H1 (cell line): Measurements from ENCODE around the gene UGT1A7. TPM values are rescaled to one million over a fixed set of nuclear protein-coding genes. Genes with fewer than 3 reads are reported as not detected.
A peak's percentile ranks its signal among the peaks of the same experiment; 100 is the strongest.

Experiments used
- CTCF ChIA-PET: fragments of 300-600 bp; sonication (Branson Sonifier 250); formaldehyde crosslinking; loops from one replicate; lab custom pipeline; 2021; ENCODE audit not compliant: partially characterized antibody; lab: Charles Lee
- POLR2A ChIA-PET: fragments of 300-600 bp; sonication (Branson Sonifier 250); formaldehyde crosslinking; loops from one replicate; lab custom pipeline; 2021; ENCODE audit warnings: inconsistent platforms; ENCODE audit not compliant: partially characterized antibody; lab: Charles Lee
- DNase-seq, 2 experiments: peaks; one replicate each; pipeline versions ENCODE4 v3.0.0 to v3.0.0-alpha.2; 2010 to 2022; ENCODE audit warnings: low spot score in 2 of 2, low read depth in 1 of 2, mixed read lengths in 1 of 2
- FAIRE-seq: peaks from 2 replicates; lab custom pipeline; 2011; peaks lifted over from hg19 to GRCh38; lab: Jason Lieb, UNC
- H2AFZ ChIP-seq: 2 replicates; pipeline ENCODE4 v1.8.1; 2012; ENCODE audit warnings: low read length, inconsistent platforms
- H2AK5ac ChIP-seq: 2 replicates; pipeline ENCODE4 v1.6.1; 2013; ENCODE audit warnings: low read depth, low read length
- H2BK120ac ChIP-seq: replicated peaks from 2 replicates; pipeline ENCODE3; 2013; ENCODE audit warnings: low read depth, low read length, inconsistent platforms
- H2BK12ac ChIP-seq: 2 replicates; pipeline ENCODE4 v1.6.1; 2013; ENCODE audit warnings: low read depth, low read length
- H2BK15ac ChIP-seq: 2 replicates; pipeline ENCODE4 v1.6.1; 2013; ENCODE audit warnings: low read length
- H2BK20ac ChIP-seq: 2 replicates; pipeline ENCODE4 v1.6.1; 2013; ENCODE audit warnings: low read length
- H2BK5ac ChIP-seq: 2 replicates; pipeline ENCODE4 v1.6.1; 2013; ENCODE audit warnings: low read depth, low read length
- H3K14ac ChIP-seq: 2 replicates; pipeline ENCODE4 v1.6.1; 2013; ENCODE audit warnings: inconsistent platforms; ENCODE audit not compliant: insufficient read length
- H3K18ac ChIP-seq: 2 replicates; pipeline ENCODE4 v1.6.1; 2013; ENCODE audit warnings: low read length; ENCODE audit errors: extremely low read depth
- H3K23ac ChIP-seq: 2 replicates; pipeline ENCODE4 v1.6.1; 2013; ENCODE audit warnings: inconsistent platforms; ENCODE audit not compliant: insufficient read length
- H3K23me2 ChIP-seq: 2 replicates; pipeline ENCODE4 v1.6.1; 2013; ENCODE audit warnings: low read depth, low read length
- H3K27ac ChIP-seq: 2 replicates; pipeline ENCODE4 v1.6.1; 2011; ENCODE audit warnings: low read depth, low read length, inconsistent platforms
- H3K27me3 ChIP-seq, 4 experiments: replicated peaks in 1 of 4; 1 replicate in 1 of 4; 2 replicates in 3 of 4; pipeline versions ENCODE4 v1.6.1 to v1.8.1; 2011 to 2013; ENCODE audit warnings: low read length in 3 of 4, mild to moderate bottlenecking in 3 of 4, inconsistent platforms in 2 of 4, mixed read lengths in 2 of 4, moderate library complexity in 1 of 4; ENCODE audit not compliant: control insufficient read depth in 3 of 4, insufficient read depth in 3 of 4; ENCODE audit errors: extremely low read depth in 1 of 4
- H3K36me3 ChIP-seq, 4 experiments: 2 replicates each; pipeline versions ENCODE4 v1.6.1 to v1.8.1; 2011 to 2013; ENCODE audit warnings: mild to moderate bottlenecking in 4 of 4, low read length in 3 of 4, moderate library complexity in 2 of 4, control low read depth in 1 of 4, inconsistent platforms in 1 of 4; ENCODE audit not compliant: insufficient read depth in 4 of 4, control insufficient read depth in 2 of 4
- H3K4ac ChIP-seq: replicated peaks from 2 replicates; pipeline ENCODE3; 2013; ENCODE audit warnings: low read length, low read depth, mixed read lengths, inconsistent platforms; ENCODE audit not compliant: insufficient read length
- H3K4me1 ChIP-seq, 4 experiments: replicated peaks in 1 of 4; 1 replicate in 1 of 4; 2 replicates in 3 of 4; pipeline versions ENCODE4 v1.6.1 to v1.8.1; 2011 to 2013; ENCODE audit warnings: low read length in 3 of 4, inconsistent platforms in 2 of 4, mixed read lengths in 1 of 4; ENCODE audit not compliant: insufficient read depth in 4 of 4, control insufficient read depth in 3 of 4
- H3K4me2 ChIP-seq, 2 experiments: 2 replicates each; pipeline versions ENCODE4 v1.6.1 to v1.8.1; 2011 to 2013; ENCODE audit warnings: low read depth in 2 of 2, low read length in 2 of 2, control low read depth in 1 of 2, inconsistent platforms in 1 of 2, mild to moderate bottlenecking in 1 of 2; ENCODE audit not compliant: insufficient read depth in 1 of 2
- H3K4me3 ChIP-seq, 4 experiments: fragments of 200-600, 300-600 bp in 1 of 4; sonication (generic), shearing (Covaris generic), sonication (Bioruptor Twin) in 1 of 4; 2 replicates each; pipeline versions ENCODE4 v1.5.1 to v1.8.1; 2011 to 2016; ENCODE audit warnings: low read length in 4 of 4, low read depth in 3 of 4, control low read depth in 2 of 4, inconsistent platforms in 2 of 4, mild to moderate bottlenecking in 2 of 4, mixed read lengths in 1 of 4, moderate library complexity in 1 of 4; ENCODE audit not compliant: insufficient read depth in 2 of 4; ENCODE audit errors: extremely low read depth in 1 of 4
- H3K56ac ChIP-seq: replicated peaks from 2 replicates; pipeline ENCODE3; 2013; ENCODE audit warnings: low read depth, mild to moderate bottlenecking, mixed read lengths, low read length, inconsistent platforms; ENCODE audit not compliant: insufficient read length
- H3K79me1 ChIP-seq: 2 replicates; pipeline ENCODE4 v1.6.1; 2013; ENCODE audit warnings: low read depth, low read length, control low read depth
- H3K79me2 ChIP-seq, 2 experiments: 2 replicates each; pipeline versions ENCODE4 v1.6.1 to v1.8.1; 2012 to 2013; ENCODE audit warnings: low read length in 2 of 2, mild to moderate bottlenecking in 2 of 2, inconsistent platforms in 1 of 2; ENCODE audit not compliant: insufficient read depth in 2 of 2, control insufficient read depth in 1 of 2
- H3K9ac ChIP-seq, 4 experiments: replicated peaks in 1 of 4; 1 replicate in 1 of 4; 2 replicates in 3 of 4; pipeline versions ENCODE4 v1.6.1 to v1.8.1; 2011 to 2013; ENCODE audit warnings: low read depth in 3 of 4, low read length in 3 of 4, control low read depth in 2 of 4, mild to moderate bottlenecking in 2 of 4, moderate library complexity in 2 of 4, inconsistent platforms in 1 of 4; ENCODE audit errors: extremely low read depth in 1 of 4
- H3K9me3 ChIP-seq, 2 experiments: 2 replicates each; pipeline versions ENCODE4 v1.6.1 to v1.8.1; 2012 to 2013; ENCODE audit warnings: mild to moderate bottlenecking in 2 of 2, moderate library complexity in 2 of 2, control low read depth in 1 of 2, inconsistent platforms in 1 of 2, low read depth in 1 of 2, low read length in 1 of 2, mixed read lengths in 1 of 2; ENCODE audit not compliant: insufficient read depth in 2 of 2
- H4K20me1 ChIP-seq, 2 experiments: replicated peaks in 1 of 2; 2 replicates each; pipeline versions ENCODE3 to v1.8.1; 2011 to 2013; ENCODE audit warnings: inconsistent platforms in 2 of 2, low read length in 2 of 2, mild to moderate bottlenecking in 1 of 2; ENCODE audit not compliant: insufficient read depth in 2 of 2, control insufficient read depth in 1 of 2
- H4K5ac ChIP-seq: 2 replicates; pipeline ENCODE4 v1.6.1; 2013; ENCODE audit warnings: low read length, low read depth, mixed read lengths, inconsistent platforms; ENCODE audit not compliant: insufficient read length
- H4K8ac ChIP-seq: 2 replicates; pipeline ENCODE4 v1.8.0; 2013; ENCODE audit warnings: mild to moderate bottlenecking, moderate library complexity, low read length, inconsistent platforms; ENCODE audit not compliant: insufficient read depth; ENCODE audit errors: extremely low read depth
- H4K91ac ChIP-seq: replicated peaks from 2 replicates; pipeline ENCODE3; 2013; ENCODE audit warnings: low read length, mixed read lengths, inconsistent platforms; ENCODE audit not compliant: insufficient read length
- ASH2L ChIP-seq: fragments of 200-600, 300-600 bp; sonication (generic); IDR thresholded peaks from one replicate; pipeline ENCODE4 v1.7.1; 2017; ENCODE audit warnings: low read length
- EP300 ChIP-seq, 2 experiments: IDR thresholded peaks; 1 replicate in 1 of 2; 2 replicates in 1 of 2; pipeline ENCODE4 v1.6.1; 2011 to 2012; ENCODE audit warnings: low read depth in 2 of 2, low read length in 2 of 2, mild to moderate bottlenecking in 2 of 2, borderline replicate concordance in 1 of 2, inconsistent platforms in 1 of 2, moderate library complexity in 1 of 2
- JUN ChIP-seq: IDR thresholded peaks from 2 replicates; pipeline ENCODE4 v1.6.1; 2011; ENCODE audit warnings: low read depth, mild to moderate bottlenecking, improper control_type of control experiment, low read length
- RAD21 ChIP-seq, 2 experiments: IDR thresholded peaks in 1 of 2; conservative IDR thresholded peaks in 1 of 2; 2 replicates each; pipeline ENCODE4 v1.6.1; 2011; ENCODE audit warnings: low read depth in 2 of 2, low read length in 2 of 2, improper control_type of control experiment in 1 of 2, inconsistent platforms in 1 of 2, mild to moderate bottlenecking in 1 of 2, moderate library complexity in 1 of 2
- SP2 ChIP-seq: IDR thresholded peaks from 2 replicates; pipeline ENCODE4 v1.6.1; 2012; ENCODE audit warnings: mild to moderate bottlenecking, low read length, inconsistent platforms
- TAF1 ChIP-seq: IDR thresholded peaks from 2 replicates; pipeline ENCODE4 v1.6.1; 2011; ENCODE audit warnings: mild to moderate bottlenecking, low read depth, low read length
- ZNF274 ChIP-seq: IDR thresholded peaks from 2 replicates; pipeline ENCODE4 v1.7.0; 2012; ENCODE audit warnings: low read length, borderline replicate concordance; ENCODE audit errors: extremely low read depth
- WGBS, 2 experiments: shearing (Covaris generic) in 1 of 2; methylation state at CpG; one replicate each; pipeline versions ENCODE4 v1.1.6 to v1.1.7; 2013 to 2015; ENCODE audit warnings: low lambda C conversion rate in 2 of 2, mixed read lengths in 2 of 2, inconsistent platforms in 1 of 2, low coverage in 1 of 2, missing lambda C conversion rate in 1 of 2; ENCODE audit not compliant: insufficient replicate concordance in 2 of 2, insufficient coverage in 1 of 2, insufficient read length in 1 of 2; ENCODE audit errors: extremely low coverage in 1 of 2, missing lambda C conversion rate in 1 of 2; 5-methylcytosine and 5-hydroxymethylcytosine counted together
- polyA plus RNA-seq, 7 experiments: library from polyadenylated mRNA; depleted of rRNA in 3 of 7; stranded (reverse) in 5 of 7; unstranded in 2 of 7; fragments of >200 nt in 5 of 7; fragments of 200-250 nt in 2 of 7; gene quantifications; 1 replicate in 5 of 7; 2 replicates in 1 of 7; 4 replicates in 1 of 7; pipeline versions ENCODE4 v1.2.1 to v1.2.3, GENCODE V29; 2011 to 2013; ENCODE audit warnings: missing spikeins in 2 of 7, mixed read lengths in 2 of 7
- total RNA-seq: library from RNA; stranded (reverse); fragmentation: NEBNext Ultra II Directional; extraction: Animal tissue kit (Norgen Biotek cat#: 25700); gene quantifications from 2 replicates; pipeline ENCODE4 v1.2.1, GENCODE V29; 2021
- TF ChIP-seq, protein P1 (sequence below), 3 experiments: IDR thresholded peaks; 1 replicate in 2 of 3; 2 replicates in 1 of 3; pipeline versions ENCODE4 v1.5.1 to v1.6.1; 2011; ENCODE audit warnings: low read length in 3 of 3, mild to moderate bottlenecking in 3 of 3, inconsistent platforms in 2 of 3, low read depth in 1 of 3, moderate library complexity in 1 of 3; ENCODE audit not compliant: insufficient read depth in 1 of 3; ENCODE audit errors: control extremely low read depth in 1 of 3

The UGT1A7 gene
- total and polyA plus RNA-seq, 2 of the 8 experiments (the other 6 are each of a cell fraction or from before 2014, with no cell fraction given): not detected

- DNase-seq (peak in 1 of 2 experiments; percentile 29), FAIRE-seq (no peak)
- Histone ChIP-seq H3K36me3 (no peaks in the 10 kb centered on the region), H3K4ac (no peak overlapping the region), H2BK20ac (no peak overlapping the region), H4K91ac (no peak overlapping the region), H3K4me2 (no peak overlapping the region), H3K9ac (no peak overlapping the region), H3K4me1 (no peaks in the 10 kb centered on the region), H3K27me3 (no peaks in the 10 kb centered on the region), H4K20me1 (no peaks in the 10 kb centered on the region), H2AK5ac (0 out of 2 replicates have a peak overlapping the region, but pooled peaks have one; percentile 82), H2BK12ac (no peak overlapping the region), H2AFZ (no peak overlapping the region), H3K9me3 (peaks cover 0 to 4% of the 10 kb centered on the region in 2 experiments; a peak in 2 of 4 replicates), H4K5ac (no peak overlapping the region), H3K14ac (no peak overlapping the region), H2BK120ac (no peak overlapping the region), H3K23ac (no peak overlapping the region), H3K4me3 (no peak overlapping the region), H3K27ac (no peak overlapping the region), H2BK15ac (no peak overlapping the region; the same call in 1 of the 2 replicates), H3K56ac (no peak overlapping the region), H3K18ac (no peak overlapping the region), H4K8ac (no peak overlapping the region), H3K79me2 (no peaks in the 10 kb centered on the region), H2BK5ac (no peak overlapping the region), H3K23me2 (no peaks in the 10 kb centered on the region), H3K79me1 (no peaks in the 10 kb centered on the region)
- WGBS, 2 experiments: 83% methylated on average over 12 of the region's 12 CpGs; no CpG with 5 or more reads in 1 of the 2 experiments
- ChIA-PET CTCF (no interaction called here), POLR2A (no interaction called here)
- TF ChIP-seq RAD21 (IDR thresholded peaks at IDR 0.05 in 1 of 2, conservative IDR thresholded peaks at IDR 0.05 in 1 of 2; ENCODE audit: low read depth in 2 of 2, low read length in 2 of 2) (peak in 1 of 2 experiments; percentile 27; a peak in 2 of 4 replicates), EP300 (IDR thresholded peaks at IDR 0.05; ENCODE audit: borderline replicate concordance in 1 of 2, low read depth in 2 of 2, low read length in 2 of 2) (no peak), TAF1 (no peak), JUN (no peak), SP2 (no peak), ZNF274 (no peak), ASH2L (no peak)
- TF ChIP-seq, protein P1, sequence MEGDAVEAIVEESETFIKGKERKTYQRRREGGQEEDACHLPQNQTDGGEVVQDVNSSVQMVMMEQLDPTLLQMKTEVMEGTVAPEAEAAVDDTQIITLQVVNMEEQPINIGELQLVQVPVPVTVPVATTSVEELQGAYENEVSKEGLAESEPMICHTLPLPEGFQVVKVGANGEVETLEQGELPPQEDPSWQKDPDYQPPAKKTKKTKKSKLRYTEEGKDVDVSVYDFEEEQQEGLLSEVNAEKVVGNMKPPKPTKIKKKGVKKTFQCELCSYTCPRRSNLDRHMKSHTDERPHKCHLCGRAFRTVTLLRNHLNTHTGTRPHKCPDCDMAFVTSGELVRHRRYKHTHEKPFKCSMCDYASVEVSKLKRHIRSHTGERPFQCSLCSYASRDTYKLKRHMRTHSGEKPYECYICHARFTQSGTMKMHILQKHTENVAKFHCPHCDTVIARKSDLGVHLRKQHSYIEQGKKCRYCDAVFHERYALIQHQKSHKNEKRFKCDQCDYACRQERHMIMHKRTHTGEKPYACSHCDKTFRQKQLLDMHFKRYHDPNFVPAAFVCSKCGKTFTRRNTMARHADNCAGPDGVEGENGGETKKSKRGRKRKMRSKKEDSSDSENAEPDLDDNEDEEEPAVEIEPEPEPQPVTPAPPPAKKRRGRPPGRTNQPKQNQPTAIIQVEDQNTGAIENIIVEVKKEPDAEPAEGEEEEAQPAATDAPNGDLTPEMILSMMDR (IDR thresholded peaks at IDR 0.05; ENCODE audit: control extremely low read depth in 1 of 3, insufficient read depth in 1 of 3, low read depth in 1 of 3, low read length in 3 of 3): peak in 1 of 3 experiments; percentile 14; a peak in 2 of 4 replicates
Observed at GRCh38 chr2:233807215-233807865, 125.6 kb downstream of the UGT1A7 start.
